ENCODE results near the gene GPR21.

Gene GPR21

GRCh38 chr9:123016631-123017030 lies 16.8 kb upstream of the GPR21 start:
- Histone ChIP-seq H4K20me1 (ENCODE audit: insufficient read depth, low read length) (no peaks in the 10 kb centered on the region), H3K27me3 (replicated peaks; ENCODE audit: insufficient read depth, low read length) (no peaks in the 10 kb centered on the region), H3K9ac (ENCODE audit: low read length) (no peak overlapping the region), H3K4me1 (ENCODE audit: low read length) (no peaks in the 10 kb centered on the region), H2AFZ (ENCODE audit: low read length) (no peak overlapping the region), H3K9me3 (replicated peaks; ENCODE audit: insufficient read depth, low read length) (no peaks in the 10 kb centered on the region), H3K27ac (ENCODE audit: low read length) (no peak overlapping the region), H3K4me3 (ENCODE audit: low read length) (no peak overlapping the region), H3F3A (ENCODE audit: insufficient read depth, low read length) (no peaks in the 10 kb centered on the region), H3K36me3 (replicated peaks; ENCODE audit: insufficient read depth, low read length) (no peaks in the 10 kb centered on the region; the same call in 1 of the 2 replicates), H3K79me2 (ENCODE audit: low read length) (no peaks in the 10 kb centered on the region), H3K4me2 (ENCODE audit: low read depth, low read length) (no peak overlapping the region), H3K9me2 (replicated peaks; ENCODE audit: insufficient read depth, low read length) (no peaks in the 10 kb centered on the region)
- no peak for DNase-seq
- TF ChIP-seq EZH2phosphoT487 (IDR thresholded peaks at IDR 0.05; ENCODE audit: low read length) = no peak
- no peak for TF ChIP-seq CTCF (IDR thresholded peaks at IDR 0.05; ENCODE audit: low read length)
- no peak for TF ChIP-seq EZH2 (optimal IDR thresholded peaks at IDR 0.05; ENCODE audit: low read depth, low read length)

GRCh38 chr9:123020796-123021195 lies 12.7 kb upstream of the GPR21 start:
- Histone ChIP-seq H3K4me3 (ENCODE audit: low read length) (no peak overlapping the region), H3K9me3 (replicated peaks; ENCODE audit: insufficient read depth, low read length) (no peaks in the 10 kb centered on the region), H3K4me1 (ENCODE audit: low read length) (no peaks in the 10 kb centered on the region), H3F3A (ENCODE audit: insufficient read depth, low read length) (no peaks in the 10 kb centered on the region), H3K9ac (ENCODE audit: low read length) (no peak overlapping the region), H3K4me2 (ENCODE audit: low read depth, low read length) (no peak overlapping the region), H4K20me1 (ENCODE audit: insufficient read depth, low read length) (no peaks in the 10 kb centered on the region), H3K27ac (ENCODE audit: low read length) (no peak overlapping the region), H3K27me3 (replicated peaks; ENCODE audit: insufficient read depth, low read length) (no peaks in the 10 kb centered on the region), H3K9me2 (replicated peaks; ENCODE audit: insufficient read depth, low read length) (no peaks in the 10 kb centered on the region), H3K79me2 (ENCODE audit: low read length) (no peaks in the 10 kb centered on the region), H3K36me3 (replicated peaks; ENCODE audit: insufficient read depth, low read length) (no peaks in the 10 kb centered on the region), H2AFZ (ENCODE audit: low read length) (no peak overlapping the region)
- no peak for TF ChIP-seq EZH2 (optimal IDR thresholded peaks at IDR 0.05; ENCODE audit: low read depth, low read length)
- no peak for TF ChIP-seq EZH2phosphoT487 (IDR thresholded peaks at IDR 0.05; ENCODE audit: low read length)
- no peak for TF ChIP-seq CTCF (IDR thresholded peaks at IDR 0.05; ENCODE audit: low read length)
- DNase-seq = no peak

GRCh38 chr9:123026425-123026824 lies 7.0 kb upstream of the GPR21 start:
- Histone ChIP-seq H3K9ac (ENCODE audit: low read length) (no peak overlapping the region), H3K9me2 (replicated peaks; ENCODE audit: insufficient read depth, low read length) (no peaks in the 10 kb centered on the region), H3K4me1 (ENCODE audit: low read length) (no peaks in the 10 kb centered on the region; the same call in 1 of the 2 replicates), H3K4me3 (ENCODE audit: low read length) (no peak overlapping the region), H3K4me2 (ENCODE audit: low read depth, low read length) (no peak overlapping the region), H3K36me3 (replicated peaks; ENCODE audit: insufficient read depth, low read length) (no peaks in the 10 kb centered on the region), H2AFZ (ENCODE audit: low read length) (no peak overlapping the region), H3K27me3 (replicated peaks; ENCODE audit: insufficient read depth, low read length) (no peaks in the 10 kb centered on the region), H4K20me1 (ENCODE audit: insufficient read depth, low read length) (no peaks in the 10 kb centered on the region), H3K9me3 (replicated peaks; ENCODE audit: insufficient read depth, low read length) (no peaks in the 10 kb centered on the region), H3K27ac (ENCODE audit: low read length) (no peak overlapping the region), H3F3A (ENCODE audit: insufficient read depth, low read length) (no peaks in the 10 kb centered on the region), H3K79me2 (ENCODE audit: low read length) (no peaks in the 10 kb centered on the region)
- no peak for DNase-seq
- no peak for TF ChIP-seq CTCF (IDR thresholded peaks at IDR 0.05; ENCODE audit: low read length)
- no peak for TF ChIP-seq EZH2phosphoT487 (IDR thresholded peaks at IDR 0.05; ENCODE audit: low read length)
- no peak for TF ChIP-seq EZH2 (optimal IDR thresholded peaks at IDR 0.05; ENCODE audit: low read depth, low read length)

Data from MM.1S (cell line).